ENCODE results near the gene GTPBP2. TPM values are rescaled to one million over a fixed set of nuclear protein-coding genes. Genes with fewer than 3 reads are reported as not detected.

The GTPBP2 gene
- total and polyA plus RNA-seq, 2 of the 13 experiments (the other 11 are each of a cell fraction or from before 2014, with no cell fraction given): 26.9 to 88.2 TPM

- TF ChIP-seq ARID3A (IDR thresholded peaks at IDR 0.05; ENCODE audit: low read depth, low read length) (no peak), GABPB1 (CRISPR knock-in tag; IDR thresholded peaks at IDR 0.05) (no peak; the same call in 1 of the 2 replicates), SP2 (CRISPR knock-in tag; IDR thresholded peaks at IDR 0.05) (peak; percentile 18), ZNF143 (CRISPR knock-in tag; IDR thresholded peaks at IDR 0.05) (no peak), RBAK (CRISPR knock-in tag; IDR thresholded peaks at IDR 0.05) (no peak), ZNF780A (CRISPR knock-in tag; IDR thresholded peaks at IDR 0.05) (no peak), ZNF547 (CRISPR knock-in tag; IDR thresholded peaks at IDR 0.05) (no peak), ZBTB34 (CRISPR knock-in tag; IDR thresholded peaks at IDR 0.05) (peak; percentile 16; the same call in 1 of the 2 replicates), KLF15 (CRISPR knock-in tag; IDR thresholded peaks at IDR 0.05; ENCODE audit: borderline replicate concordance) (no peak), ETS1 (CRISPR knock-in tag; IDR thresholded peaks at IDR 0.05) (no peak), GATAD1 (CRISPR knock-in tag; IDR thresholded peaks at IDR 0.05) (0 out of 2 replicates have a peak, but pooled peaks have one; percentile 8), ZFX (CRISPR knock-in tag; IDR thresholded peaks at IDR 0.05; ENCODE audit: low read depth) (no peak), MEIS1 (CRISPR knock-in tag; IDR thresholded peaks at IDR 0.05; ENCODE audit: borderline replicate concordance) (0 out of 2 replicates have a peak, but pooled peaks have one; percentile 3), RBM22 (optimal IDR thresholded peaks at IDR 0.05; ENCODE audit: low read length) (peak; percentile 30), ETV5 (CRISPR knock-in tag; IDR thresholded peaks at IDR 0.05; ENCODE audit: borderline replicate concordance) (peak; percentile 78), NFYB (CRISPR knock-in tag; IDR thresholded peaks at IDR 0.05) (no peak), ZNF775 (CRISPR knock-in tag; IDR thresholded peaks at IDR 0.05; ENCODE audit: borderline replicate concordance) (no peak), ZNF678 (CRISPR knock-in tag; IDR thresholded peaks at IDR 0.05) (peak; percentile 22; the same call in 1 of the 2 replicates), ZNF770 (CRISPR knock-in tag; IDR thresholded peaks at IDR 0.05) (no peak), HNF4G (IDR thresholded peaks at IDR 0.05; ENCODE audit: borderline replicate concordance, low read depth, low read length) (no peak), HNF4G (CRISPR knock-in tag; IDR thresholded peaks at IDR 0.05; ENCODE audit: borderline replicate concordance, low read depth) (no peak), NONO (IDR thresholded peaks at IDR 0.05) (no peak), NONO (CRISPR knock-in tag; conservative IDR thresholded peaks at IDR 0.05) (peak; percentile 4; the same call in 1 of the 2 replicates), ZNF7 (CRISPR knock-in tag; IDR thresholded peaks at IDR 0.05) (no peak), EED (CRISPR knock-in tag; IDR thresholded peaks at IDR 0.05) (no peak)
Measured at GRCh38 chr6:43628393-43629103, 516 bp downstream of the GTPBP2 start (continued).
